Uterus (tissue), 2 donors: ENCODE results near the gene SRSF10.

ENCODE experiments used
- CTCF ChIP-seq, 4 experiments: fragments of 200-600 bp in 2 of 4; fragments of 450-650 bp in 2 of 4; sonication (generic) in 2 of 4; IDR thresholded peaks; one replicate each; pipeline ENCODE4 v1.5.1; 2016 to 2019; ENCODE audit warnings: antibody characterized with exemption in 4 of 4, mild to moderate bottlenecking in 2 of 4, moderate library complexity in 1 of 4
- POLR2A ChIP-seq, 2 donors: fragments of 450-650 bp; IDR thresholded peaks; one replicate each; pipeline ENCODE4 v1.6.1; 2016; ENCODE audit warnings: antibody characterized with exemption in 2 of 2, mild to moderate bottlenecking in 1 of 2, moderate library complexity in 1 of 2

GRCh38 chr1:23980728-23981070 lies 572 bp upstream of the SRSF10 start:
- TF ChIP-seq POLR2A (IDR thresholded peaks at IDR 0.05) = no peak
- no peak for TF ChIP-seq CTCF (IDR thresholded peaks at IDR 0.05)
